Esophagus muscularis mucosa (tissue), 4 donors: ENCODE results near the gene SKI. TPM values are rescaled to one million over a fixed set of nuclear protein-coding genes. Genes with fewer than 3 reads are reported as not detected.
A peak's percentile ranks its signal among the peaks of the same experiment; 100 is the strongest.

Source experiments
- DNase-seq: peaks from one replicate; pipeline ENCODE4 v3.0.0-alpha.2; 2017; ENCODE audit errors: extremely low spot score
- H3K27ac ChIP-seq, 4 donors: fragments of 200-600 bp; sonication (generic); replicated peaks in 1 of 4; 1 replicate in 3 of 4; 2 replicates in 1 of 4; pipeline ENCODE4 v1.5.1; 2016 to 2019; ENCODE audit warnings: mild to moderate bottlenecking in 1 of 4
- H3K27me3 ChIP-seq, 4 donors: fragments of 200-600 bp; sonication (generic); one replicate each; pipeline versions ENCODE4 v1.5.1 to v1.6.0; 2016 to 2019
- H3K36me3 ChIP-seq, 4 donors: fragments of 200-600 bp; sonication (generic); one replicate each; pipeline ENCODE4 v1.5.1; 2016 to 2019
- H3K4me1 ChIP-seq, 4 donors: fragments of 200-600 bp; sonication (generic); one replicate each; pipeline ENCODE4 v1.5.1; 2016 to 2019
- H3K4me3 ChIP-seq, 4 donors: fragments of 200-600 bp; sonication (generic); 1 replicate in 2 of 4; 2 replicates in 2 of 4; pipeline ENCODE4 v1.5.1; 2016 to 2019; ENCODE audit warnings: mild to moderate bottlenecking in 4 of 4, moderate library complexity in 1 of 4
- H3K9me3 ChIP-seq, 4 donors: fragments of 200-600 bp; sonication (generic); 1 replicate in 3 of 4; 2 replicates in 1 of 4; pipeline ENCODE4 v1.5.1; 2016 to 2019
- CTCF ChIP-seq, 3 experiments: fragments of 200-600 bp in 2 of 3; fragments of 450-650 bp in 1 of 3; sonication (generic) in 2 of 3; IDR thresholded peaks; one replicate each; pipeline ENCODE4 v1.5.1; 2017 to 2019; ENCODE audit warnings: antibody characterized with exemption in 3 of 3, mild to moderate bottlenecking in 2 of 3, moderate library complexity in 1 of 3
- EP300 ChIP-seq: sonication (generic); formaldehyde crosslinking; IDR thresholded peaks from one replicate; pipeline ENCODE4 v1.6.1; 2017; ENCODE audit warnings: antibody characterized with exemption
- POLR2A ChIP-seq: fragments of 450-650 bp; IDR thresholded peaks from one replicate; pipeline ENCODE4 v1.6.1; 2017; ENCODE audit warnings: antibody characterized with exemption, moderate library complexity, mild to moderate bottlenecking, low read depth
- POLR2AphosphoS5 ChIP-seq, 2 donors: sonication (generic); formaldehyde crosslinking; IDR thresholded peaks; one replicate each; pipeline ENCODE4 v1.6.1; 2017; ENCODE audit warnings: antibody characterized with exemption in 2 of 2
- WGBS: methylation state at CpG from one replicate; pipeline ENCODE4 v1.1.5; 2018; 5-methylcytosine and 5-hydroxymethylcytosine counted together
- intact Hi-C: fragments of 100-400 bp; cut with DNase I; formaldehyde crosslinking; loops from one replicate; pipeline ENCODE4 v1.15.1; 2023
- total RNA-seq, 4 donors: library from RNA; depleted of rRNA; stranded (reverse); fragments of >200 nt; gene quantifications; one replicate each; pipeline versions ENCODE4 v1.1.0 to v1.2.1, GENCODE V29; 2016

Gene SKI
- total RNA-seq, 4 donors from 2014 or later = 70.1 to 190 (median 124) TPM

GRCh38 chr1:2311184-2312032, 83.3 kb downstream of the SKI start:
- peaks cover 20 to 30% (median 27%) of the 10 kb centered on the region in 4 donors for H3K36me3 ChIP-seq
- H3K27ac ChIP-seq = peak overlapping the region; percentile 93 to 98 (median 95)
- TF ChIP-seq EP300 (no peak), POLR2A (no peak), POLR2AphosphoS5 (IDR thresholded peaks at IDR 0.05) (peak; percentile 57 to 70), CTCF (IDR thresholded peaks at IDR 0.05) (peak; percentile 51 to 65 (median 59))
- WGBS = 19% methylated on average over 9 of the region's 21 CpGs
- no peak for DNase-seq
- peaks cover 55 to 70% (median 67%) of the 10 kb centered on the region in 4 donors for H3K4me1 ChIP-seq
- no peaks in the 10 kb centered on the region for H3K27me3 ChIP-seq
- H3K4me3 ChIP-seq = no peak overlapping the region
- intact Hi-C loops = loop anchor here (5.0 kb wide), 2 partner anchors 74 to 104 kb away; no protein-coding TSS in a partner anchor
- H3K9me3 ChIP-seq = no peaks in the 10 kb centered on the region

DNA sequence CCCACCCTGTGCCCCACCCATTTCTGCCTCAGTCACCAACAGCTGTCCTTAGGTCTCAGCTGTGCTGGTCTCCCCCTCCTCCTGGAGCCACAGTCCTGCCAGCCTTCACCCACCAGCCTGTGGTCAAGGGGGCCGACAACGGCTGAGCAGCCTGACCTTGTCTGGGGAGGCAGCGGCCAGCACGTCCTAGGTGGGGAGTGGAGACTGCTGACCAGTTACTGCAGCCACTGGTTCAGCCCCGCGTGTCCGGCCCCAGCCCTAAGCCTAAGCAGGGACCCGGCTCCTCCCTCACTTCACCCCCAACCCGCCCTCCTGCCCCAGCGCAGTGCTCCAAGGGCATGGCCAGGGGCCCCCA, 84.0 kb downstream of the SKI start:
- TF ChIP-seq POLR2A (no peak), EP300 (no peak), CTCF (IDR thresholded peaks at IDR 0.05) (no peak), POLR2AphosphoS5 (IDR thresholded peaks at IDR 0.05) (no peak)
- WGBS = no CpG with 5 or more reads among the region's 10 CpGs
- Histone ChIP-seq H3K4me3 (no peak overlapping the region), H3K4me1 (peaks cover 55 to 75% (median 74%) of the 10 kb centered on the region in 4 donors), H3K27ac (peak overlapping the region; percentile 93 to 98 (median 95)), H3K9me3 (no peaks in the 10 kb centered on the region), H3K36me3 (peaks cover 13 to 23% (median 19%) of the 10 kb centered on the region in 4 donors), H3K27me3 (no peaks in the 10 kb centered on the region)
- intact Hi-C loops = loop anchor here (5.0 kb wide), 2 partner anchors 75 to 105 kb away; no protein-coding TSS in a partner anchor
- no peak for DNase-seq

DNA sequence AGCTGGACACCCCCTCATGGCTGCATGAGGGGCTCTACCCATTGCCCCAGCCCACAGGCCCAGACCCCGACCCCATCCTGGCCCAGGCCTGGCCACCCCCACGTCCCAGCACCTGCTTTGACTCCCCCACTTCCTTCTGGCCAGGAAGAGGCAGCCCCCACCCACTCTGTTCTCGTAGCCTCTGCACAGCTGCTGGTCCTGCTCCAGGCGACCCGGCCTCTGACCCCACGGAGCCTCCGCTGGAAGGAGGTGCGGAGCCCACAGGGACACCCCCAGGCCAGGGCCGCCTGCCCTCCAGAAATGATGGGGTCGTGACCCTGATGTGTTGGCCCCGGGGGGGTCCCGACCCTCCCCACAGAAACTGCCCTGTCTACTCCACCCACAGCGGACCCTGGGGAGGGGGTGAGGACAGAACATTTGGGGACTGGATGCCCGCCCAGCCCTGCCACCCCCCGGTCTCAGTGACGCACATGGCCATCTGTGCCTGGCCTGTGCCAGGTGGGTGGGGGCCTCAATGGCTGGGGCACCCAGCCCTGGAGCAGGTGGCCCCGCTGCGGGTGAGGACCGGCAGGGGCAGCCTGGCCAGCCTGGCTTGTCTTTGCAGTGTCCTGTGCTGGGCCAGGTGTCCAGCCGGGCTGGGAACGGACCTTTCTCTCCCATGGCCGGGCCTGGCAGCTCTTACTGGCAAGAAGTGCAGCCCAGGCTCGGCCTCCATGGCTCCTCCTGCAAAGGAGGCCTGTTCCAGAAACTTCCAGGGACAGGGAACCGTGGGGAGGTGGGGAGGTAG, 84.6 kb downstream of the SKI start:
- TF ChIP-seq POLR2AphosphoS5 (IDR thresholded peaks at IDR 0.05) (peak; percentile 19 to 37), CTCF (IDR thresholded peaks at IDR 0.05) (no peak)
- peaks cover 7 to 17% (median 14%) of the 10 kb centered on the region in 4 donors for H3K36me3 ChIP-seq
- intact Hi-C loops = loop anchor here (5.0 kb wide), 2 partner anchors 75 to 105 kb away; no protein-coding TSS in a partner anchor
- no peak overlapping the region for H3K4me3 ChIP-seq
- peak overlapping the region; percentile 93 to 98 (median 95) for H3K27ac ChIP-seq
- no peaks in the 10 kb centered on the region for H3K27me3 ChIP-seq
- DNase-seq = no peak
- H3K9me3 ChIP-seq = no peaks in the 10 kb centered on the region
- peaks cover 55 to 80% (median 80%) of the 10 kb centered on the region in 4 donors for H3K4me1 ChIP-seq
- WGBS = 41% methylated on average over 13 of the region's 24 CpGs

- intact Hi-C loops = loop anchor here (5.0 kb wide), 2 partner anchors 76 to 106 kb away; no protein-coding TSS in a partner anchor
- H3K27ac ChIP-seq = peak overlapping the region; percentile 93 to 98 (median 95)
- H3K4me1 ChIP-seq = peaks cover 61 to 91% (median 90%) of the 10 kb centered on the region in 4 donors
- DNase-seq = no peak
- peak overlapping the region; percentile 64 to 86 (median 82) for H3K4me3 ChIP-seq
- H3K27me3 ChIP-seq = no peaks in the 10 kb centered on the region
- no peaks in the 10 kb centered on the region for H3K9me3 ChIP-seq
- 80% methylated on average over 2 of the region's 18 CpGs for whole genome bisulfite sequencing
- TF ChIP-seq EP300 (no peak), POLR2AphosphoS5 (IDR thresholded peaks at IDR 0.05) (no peak)
- peaks cover 0 to 7% (median 3%) of the 10 kb centered on the region in 4 donors for H3K36me3 ChIP-seq
Measured at GRCh38 chr1:2313651-2314261, 85.6 kb downstream of the SKI start.
